ENCODE data around the gene CHST8. TPM values are rescaled to one million over a fixed set of nuclear protein-coding genes. Genes with fewer than 3 reads are reported as not detected.

The CHST8 gene
- total and polyA plus RNA-seq, 2 of the 13 experiments (the other 11 are each of a cell fraction or from before 2014, with no cell fraction given): not detected

DNA sequence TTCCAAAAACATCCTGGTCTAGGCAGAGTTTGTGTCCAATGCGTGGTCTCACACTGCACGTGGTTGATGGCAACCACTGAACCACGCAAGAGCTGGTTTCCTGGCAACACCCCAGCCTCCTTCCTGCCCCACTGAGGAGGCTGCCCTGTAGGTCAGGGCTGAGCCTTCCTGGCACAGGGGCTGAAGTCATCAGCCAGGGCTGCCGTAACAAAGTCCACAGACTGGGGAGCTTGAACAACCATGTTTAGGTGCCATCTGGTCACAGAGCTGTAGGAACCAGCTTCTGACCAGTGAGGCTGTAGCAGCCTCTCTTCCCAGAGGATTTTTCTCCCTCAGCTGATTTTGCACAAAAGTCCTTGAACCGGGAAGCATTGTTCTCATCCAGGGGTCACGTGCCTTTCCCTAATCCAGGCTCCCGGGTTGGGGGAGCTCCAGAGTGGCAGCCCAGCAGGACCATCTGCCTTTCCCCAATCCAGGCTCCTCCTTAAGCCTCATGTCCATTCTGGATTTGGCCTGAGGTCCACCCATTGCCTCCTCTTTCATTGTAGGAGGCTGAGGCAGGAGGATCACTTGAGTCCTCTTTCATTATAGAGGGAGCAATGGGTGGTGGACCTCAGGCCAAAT lies 53.9 kb downstream of the CHST8 start (continued):
- TF ChIP-seq, protein P1, sequence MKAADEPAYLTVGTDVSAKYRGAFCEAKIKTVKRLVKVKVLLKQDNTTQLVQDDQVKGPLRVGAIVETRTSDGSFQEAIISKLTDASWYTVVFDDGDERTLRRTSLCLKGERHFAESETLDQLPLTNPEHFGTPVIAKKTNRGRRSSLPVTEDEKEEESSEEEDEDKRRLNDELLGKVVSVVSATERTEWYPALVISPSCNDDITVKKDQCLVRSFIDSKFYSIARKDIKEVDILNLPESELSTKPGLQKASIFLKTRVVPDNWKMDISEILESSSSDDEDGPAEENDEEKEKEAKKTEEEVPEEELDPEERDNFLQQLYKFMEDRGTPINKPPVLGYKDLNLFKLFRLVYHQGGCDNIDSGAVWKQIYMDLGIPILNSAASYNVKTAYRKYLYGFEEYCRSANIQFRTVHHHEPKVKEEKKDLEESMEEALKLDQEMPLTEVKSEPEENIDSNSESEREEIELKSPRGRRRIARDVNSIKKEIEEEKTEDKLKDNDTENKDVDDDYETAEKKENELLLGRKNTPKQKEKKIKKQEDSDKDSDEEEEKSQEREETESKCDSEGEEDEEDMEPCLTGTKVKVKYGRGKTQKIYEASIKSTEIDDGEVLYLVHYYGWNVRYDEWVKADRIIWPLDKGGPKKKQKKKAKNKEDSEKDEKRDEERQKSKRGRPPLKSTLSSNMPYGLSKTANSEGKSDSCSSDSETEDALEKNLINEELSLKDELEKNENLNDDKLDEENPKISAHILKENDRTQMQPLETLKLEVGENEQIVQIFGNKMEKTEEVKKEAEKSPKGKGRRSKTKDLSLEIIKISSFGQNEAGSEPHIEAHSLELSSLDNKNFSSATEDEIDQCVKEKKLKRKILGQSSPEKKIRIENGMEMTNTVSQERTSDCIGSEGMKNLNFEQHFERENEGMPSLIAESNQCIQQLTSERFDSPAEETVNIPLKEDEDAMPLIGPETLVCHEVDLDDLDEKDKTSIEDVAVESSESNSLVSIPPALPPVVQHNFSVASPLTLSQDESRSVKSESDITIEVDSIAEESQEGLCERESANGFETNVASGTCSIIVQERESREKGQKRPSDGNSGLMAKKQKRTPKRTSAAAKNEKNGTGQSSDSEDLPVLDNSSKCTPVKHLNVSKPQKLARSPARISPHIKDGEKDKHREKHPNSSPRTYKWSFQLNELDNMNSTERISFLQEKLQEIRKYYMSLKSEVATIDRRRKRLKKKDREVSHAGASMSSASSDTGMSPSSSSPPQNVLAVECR (CRISPR knock-in tag; IDR thresholded peaks at IDR 0.05; ENCODE audit: borderline replicate concordance): no peak
- TF ChIP-seq ZC3H4 (CRISPR knock-in tag; IDR thresholded peaks at IDR 0.05; ENCODE audit: borderline replicate concordance): no peak

DNA sequence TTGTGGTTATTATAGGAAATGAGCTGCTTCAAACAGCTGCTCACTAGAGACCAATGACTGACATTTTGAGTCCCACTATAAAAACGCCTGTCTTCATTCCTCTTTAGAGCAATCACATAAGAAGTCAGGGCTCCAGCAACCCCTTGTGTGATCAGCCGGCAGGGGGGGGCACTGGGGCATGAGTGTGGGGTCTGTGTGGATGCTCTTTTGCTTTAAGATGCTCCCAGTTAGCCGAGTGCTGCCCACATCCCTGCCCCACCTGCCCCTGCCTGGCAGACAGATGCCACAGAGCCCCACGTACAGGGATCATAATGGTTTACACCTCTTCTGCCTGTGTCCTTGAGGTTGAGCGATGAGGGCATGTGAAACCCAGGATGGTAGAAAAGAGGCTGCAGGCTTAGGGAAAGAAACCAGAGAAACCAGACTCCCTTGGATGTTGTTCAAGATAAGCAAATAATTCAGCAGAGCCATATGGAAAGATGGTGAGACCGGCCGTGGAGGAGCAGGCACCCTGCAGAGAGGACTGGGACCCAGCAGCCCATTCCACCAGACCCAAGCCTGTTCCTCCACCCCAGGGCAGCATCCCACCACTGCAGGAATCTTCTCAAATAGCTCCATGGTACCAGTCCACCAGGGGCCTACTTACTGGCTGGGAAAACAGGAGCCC lies 55.4 kb downstream of the CHST8 start:
- H3K27me3 ChIP-seq (ENCODE audit: control insufficient read depth in 1 of 2, insufficient read depth in 2 of 2, low read length in 2 of 2): no peaks in the 10 kb centered on the region; a peak in 1 of 5 replicates
- no peak for TF ChIP-seq ZZZ3 (CRISPR knock-in tag; IDR thresholded peaks at IDR 0.05; ENCODE audit: borderline replicate concordance)
- DNase-seq (ENCODE audit: low spot score): no peak
- ChIA-PET POLR2A (no interaction called here), CTCF (ENCODE audit: low intra/inter-chr PET ratio, low total read pairs) (no interaction called here)
- no peak overlapping the region for H2AFZ ChIP-seq (ENCODE audit: low read length)
- H3K9me3 ChIP-seq (ENCODE audit: low read length): no peaks in the 10 kb centered on the region
- BruUV-seq (replicated peaks): no TSS peak
- intact Hi-C loops (cut with micrococcal nuclease; ENCODE audit: unreplicated experiment): no loop called here
- no peak overlapping the region for H3K9ac ChIP-seq (ENCODE audit: insufficient read depth, low read depth, low read length)
- no peaks in the 10 kb centered on the region for H3K36me3 ChIP-seq (replicated peaks in 1 of 2; ENCODE audit: control insufficient read depth in 1 of 2, insufficient read depth in 2 of 2, low read length in 2 of 2)
- no peaks in the 10 kb centered on the region for H3K79me2 ChIP-seq (ENCODE audit: insufficient read depth, low read length)
- H3K27ac ChIP-seq (ENCODE audit: extremely low read length, insufficient read depth, low read length): no peak overlapping the region
- no peak for ATAC-seq
- no peaks in the 10 kb centered on the region for H4K20me1 ChIP-seq (ENCODE audit: insufficient read depth, low read length)
- 13% methylated on average over 7 of the region's 7 CpGs for WGBS (ENCODE audit: low lambda C conversion rate)
- in situ Hi-C loops (cut with HindIII; ENCODE audit: extremely low pct_ligation_motif_present, low pct_unique_long_range_greater_than_20kb): no loop called here
- no peaks in the 10 kb centered on the region for H3K4me1 ChIP-seq (ENCODE audit: insufficient read depth, low read length)
- FAIRE-seq: no peak
- H3K4me3 ChIP-seq (replicated peaks in 1 of 3; ENCODE audit: insufficient read depth in 1 of 3, low read depth in 2 of 3, low read length in 3 of 3): no peak overlapping the region
- H3K4me2 ChIP-seq (ENCODE audit: low read depth, low read length): no peak overlapping the region

Measured in HepG2 (cell line).